Upper lobe of left lung (tissue), 4 donors: ENCODE results near the gene VAPB.

Experiments
- EP300 ChIP-seq, 4 donors: sonication (generic); formaldehyde crosslinking; IDR thresholded peaks; one replicate each; pipeline ENCODE4 v1.5.1; 2017; ENCODE audit warnings: antibody characterized with exemption in 4 of 4, control low read depth in 2 of 4
- POLR2A ChIP-seq, 4 donors: fragments of 450-650 bp; IDR thresholded peaks; one replicate each; pipeline ENCODE4 v1.5.1; 2016 to 2017; ENCODE audit warnings: antibody characterized with exemption in 4 of 4, mild to moderate bottlenecking in 2 of 4
- TF ChIP-seq, protein P1 (sequence below), 6 experiments: fragments of 450-650 bp in 4 of 6; fragments of 200-600 bp in 2 of 6; sonication (generic) in 2 of 6; IDR thresholded peaks; one replicate each; pipeline ENCODE4 v1.5.1; 2016 to 2019; ENCODE audit warnings: antibody characterized with exemption in 6 of 6

DNA sequence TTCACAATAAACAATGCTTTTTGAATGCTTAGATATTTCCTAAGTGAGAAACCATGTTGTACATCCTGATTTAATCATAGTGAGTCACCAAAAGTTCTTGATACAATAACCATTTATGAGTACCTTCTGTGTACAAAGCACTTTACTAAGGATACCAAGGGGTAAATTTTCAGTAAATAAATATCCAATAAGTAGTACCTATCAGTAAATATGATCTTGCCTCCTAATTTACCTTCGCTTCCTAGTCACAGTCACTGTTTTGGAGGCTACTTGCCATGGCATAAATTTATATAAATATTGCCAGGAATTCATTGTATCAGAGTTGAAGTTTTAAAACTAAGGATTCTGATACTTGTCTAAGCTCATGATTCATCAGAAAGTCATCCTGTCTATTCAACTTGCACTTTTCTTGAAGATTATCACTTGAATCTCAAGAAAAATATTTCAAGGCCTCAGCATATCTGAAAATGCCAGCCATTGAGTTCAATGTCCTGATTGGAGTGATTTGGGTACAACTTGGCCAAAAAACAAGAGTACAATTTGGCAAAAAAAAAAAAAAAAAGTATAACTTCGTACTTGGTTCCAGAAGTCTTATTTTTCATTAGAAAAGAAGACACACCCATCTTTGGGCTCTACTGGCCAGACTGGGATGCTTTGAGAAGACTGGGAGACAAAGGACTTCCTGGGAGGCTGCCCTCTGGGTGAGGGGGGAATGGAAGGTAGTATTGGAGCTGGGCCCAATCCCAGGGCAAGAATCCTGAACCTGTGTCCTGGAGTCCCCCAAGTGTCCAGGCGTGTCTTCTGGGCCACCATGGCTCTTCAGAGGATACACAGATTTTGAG, 46.7 kb upstream of the VAPB start:
- TF ChIP-seq POLR2A (IDR thresholded peaks at IDR 0.05) (no peak), EP300 (IDR thresholded peaks at IDR 0.05) (no peak)
- TF ChIP-seq, protein P1, sequence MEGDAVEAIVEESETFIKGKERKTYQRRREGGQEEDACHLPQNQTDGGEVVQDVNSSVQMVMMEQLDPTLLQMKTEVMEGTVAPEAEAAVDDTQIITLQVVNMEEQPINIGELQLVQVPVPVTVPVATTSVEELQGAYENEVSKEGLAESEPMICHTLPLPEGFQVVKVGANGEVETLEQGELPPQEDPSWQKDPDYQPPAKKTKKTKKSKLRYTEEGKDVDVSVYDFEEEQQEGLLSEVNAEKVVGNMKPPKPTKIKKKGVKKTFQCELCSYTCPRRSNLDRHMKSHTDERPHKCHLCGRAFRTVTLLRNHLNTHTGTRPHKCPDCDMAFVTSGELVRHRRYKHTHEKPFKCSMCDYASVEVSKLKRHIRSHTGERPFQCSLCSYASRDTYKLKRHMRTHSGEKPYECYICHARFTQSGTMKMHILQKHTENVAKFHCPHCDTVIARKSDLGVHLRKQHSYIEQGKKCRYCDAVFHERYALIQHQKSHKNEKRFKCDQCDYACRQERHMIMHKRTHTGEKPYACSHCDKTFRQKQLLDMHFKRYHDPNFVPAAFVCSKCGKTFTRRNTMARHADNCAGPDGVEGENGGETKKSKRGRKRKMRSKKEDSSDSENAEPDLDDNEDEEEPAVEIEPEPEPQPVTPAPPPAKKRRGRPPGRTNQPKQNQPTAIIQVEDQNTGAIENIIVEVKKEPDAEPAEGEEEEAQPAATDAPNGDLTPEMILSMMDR (IDR thresholded peaks at IDR 0.05), result no peak
